Measurements from ENCODE around the gene ABCA13. TPM values are rescaled to one million over a fixed set of nuclear protein-coding genes. Genes with fewer than 3 reads are reported as not detected.

The ABCA13 gene
- total and polyA plus RNA-seq, 2 experiments from 2014 or later: 0.11 TPM; not detected in 1

DNA sequence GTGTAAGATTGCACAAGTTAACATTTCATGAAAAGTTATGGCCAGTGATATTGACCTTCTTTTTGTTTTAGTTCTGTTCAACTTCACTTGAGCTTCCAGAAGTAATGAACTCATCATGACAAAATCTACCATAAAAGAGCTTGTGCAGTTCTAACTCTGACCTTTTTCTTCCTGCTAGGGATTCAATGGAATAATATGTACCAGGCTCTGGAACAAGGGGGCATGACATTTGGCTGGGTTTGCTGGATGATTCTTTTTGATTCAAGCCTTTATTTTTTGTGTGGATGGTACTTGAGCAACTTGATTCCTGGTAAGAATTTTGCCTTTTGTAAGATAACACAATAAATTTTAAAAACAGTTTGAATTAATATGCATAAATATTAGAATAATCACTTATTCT lies 205.0 kb downstream of the ABCA13 start:
- no peaks in the 10 kb centered on the region; the same call in 1 of the 2 replicates for H3K27me3 ChIP-seq (replicated peaks; ENCODE audit: insufficient read depth)
- H3F3A ChIP-seq (ENCODE audit: insufficient read depth): no peaks in the 10 kb centered on the region
- no peaks in the 10 kb centered on the region for H3K79me2 ChIP-seq (ENCODE audit: insufficient read depth)
- no peaks in the 10 kb centered on the region for H3K36me3 ChIP-seq (ENCODE audit: low read depth)
- no peaks in the 10 kb centered on the region for H4K20me1 ChIP-seq (ENCODE audit: insufficient read depth)
- DNase-seq: no peak
- no peak overlapping the region for H3K9ac ChIP-seq
- no peak overlapping the region for H3K27ac ChIP-seq
- in situ Hi-C loops (cut with MboI): no loop called here
- TF ChIP-seq EZH2 (IDR thresholded peaks at IDR 0.05; ENCODE audit: insufficient read depth, poor library complexity, severe bottlenecking) (no peak), EZH2phosphoT487 (IDR thresholded peaks at IDR 0.05; ENCODE audit: insufficient read depth, low read depth) (no peak)
- no peak overlapping the region for H2AFZ ChIP-seq
- H3K4me1 ChIP-seq (ENCODE audit: insufficient read depth): no peaks in the 10 kb centered on the region
- H3K4me3 ChIP-seq: no peak overlapping the region
- H3K9me2 ChIP-seq (ENCODE audit: insufficient read depth): no peaks in the 10 kb centered on the region
- H3K9me3 ChIP-seq (ENCODE audit: low read depth): no peaks in the 10 kb centered on the region
- no peak overlapping the region for H3K4me2 ChIP-seq (ENCODE audit: unreplicated experiment)

- no peaks in the 10 kb centered on the region for H3K27me3 ChIP-seq (replicated peaks; ENCODE audit: insufficient read depth)
- WGBS, 2 experiments (ENCODE audit: low coverage in 1 of 2, low lambda C conversion rate in 2 of 2, missing lambda C conversion rate in 2 of 2): 20 to 40% methylated on average over 1 of the region's 1 CpG
- no peaks in the 10 kb centered on the region for H3K4me1 ChIP-seq (ENCODE audit: insufficient read depth)
- no peaks in the 10 kb centered on the region for H3K9me2 ChIP-seq (ENCODE audit: insufficient read depth)
- H3K9ac ChIP-seq: no peak overlapping the region
- no peak for DNase-seq
- H2AFZ ChIP-seq: no peak overlapping the region
- H4K20me1 ChIP-seq (ENCODE audit: insufficient read depth): no peaks in the 10 kb centered on the region
- H3F3A ChIP-seq (ENCODE audit: insufficient read depth): no peaks in the 10 kb centered on the region
- no peaks in the 10 kb centered on the region for H3K9me3 ChIP-seq (ENCODE audit: low read depth)
- H3K27ac ChIP-seq: no peak overlapping the region
- in situ Hi-C loops (cut with MboI): no loop called here
- H3K4me3 ChIP-seq: no peak overlapping the region
- TF ChIP-seq EZH2phosphoT487 (IDR thresholded peaks at IDR 0.05; ENCODE audit: insufficient read depth, low read depth) (no peak), EZH2 (IDR thresholded peaks at IDR 0.05; ENCODE audit: insufficient read depth, poor library complexity, severe bottlenecking) (no peak)
- H3K79me2 ChIP-seq (ENCODE audit: insufficient read depth): no peaks in the 10 kb centered on the region
- no peak overlapping the region for H3K4me2 ChIP-seq (ENCODE audit: unreplicated experiment)
- no peaks in the 10 kb centered on the region for H3K36me3 ChIP-seq (ENCODE audit: low read depth)
Observed at GRCh38 chr7:48380921-48381320, 209.7 kb downstream of the ABCA13 start.

DNA sequence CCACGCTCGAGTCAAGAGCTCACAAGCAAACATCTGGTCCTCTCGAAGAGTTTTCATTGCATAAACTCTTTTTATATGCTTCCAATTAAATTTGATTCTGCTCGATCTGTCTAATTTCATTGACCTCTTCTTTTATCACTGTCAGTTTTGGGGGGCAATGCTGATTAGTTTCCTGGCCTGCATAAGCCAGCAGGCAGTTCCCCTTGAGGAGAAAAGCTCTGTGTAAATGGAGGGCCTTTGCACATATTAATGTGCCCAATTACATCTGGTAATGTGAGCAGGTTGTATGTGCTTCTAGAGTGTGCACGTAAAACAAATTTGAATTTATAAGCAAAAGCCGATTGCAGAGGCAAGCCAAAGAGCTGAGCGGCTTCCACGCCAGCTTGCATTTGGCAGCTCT lies 210.3 kb downstream of the ABCA13 start:
- Histone ChIP-seq H2AFZ (no peak overlapping the region), H3F3A (ENCODE audit: insufficient read depth) (no peaks in the 10 kb centered on the region), H3K9ac (no peak overlapping the region), H3K36me3 (ENCODE audit: low read depth) (no peaks in the 10 kb centered on the region), H3K79me2 (ENCODE audit: insufficient read depth) (no peaks in the 10 kb centered on the region), H3K9me3 (ENCODE audit: low read depth) (no peaks in the 10 kb centered on the region), H3K9me2 (ENCODE audit: insufficient read depth) (no peaks in the 10 kb centered on the region), H4K20me1 (ENCODE audit: insufficient read depth) (no peaks in the 10 kb centered on the region), H3K27me3 (replicated peaks; ENCODE audit: insufficient read depth) (no peaks in the 10 kb centered on the region), H3K27ac (no peak overlapping the region), H3K4me1 (ENCODE audit: insufficient read depth) (no peaks in the 10 kb centered on the region), H3K4me2 (ENCODE audit: unreplicated experiment) (no peak overlapping the region), H3K4me3 (no peak overlapping the region)
- TF ChIP-seq EZH2 (IDR thresholded peaks at IDR 0.05; ENCODE audit: insufficient read depth, poor library complexity, severe bottlenecking): no peak
- no peak for DNase-seq
- 33 to 40% methylated on average over 8 of the region's 8 CpGs for WGBS, 2 experiments (ENCODE audit: low coverage in 1 of 2, low lambda C conversion rate in 2 of 2, missing lambda C conversion rate in 2 of 2)
- in situ Hi-C loops (cut with MboI): no loop called here

- Histone ChIP-seq H3K79me2 (ENCODE audit: insufficient read depth) (no peaks in the 10 kb centered on the region), H3K4me2 (ENCODE audit: unreplicated experiment) (no peak overlapping the region), H3K9ac (no peak overlapping the region), H3K36me3 (ENCODE audit: low read depth) (no peaks in the 10 kb centered on the region), H2AFZ (no peak overlapping the region), H3K9me3 (ENCODE audit: low read depth) (no peaks in the 10 kb centered on the region), H3K27ac (no peak overlapping the region), H3F3A (ENCODE audit: insufficient read depth) (no peaks in the 10 kb centered on the region), H4K20me1 (ENCODE audit: insufficient read depth) (no peaks in the 10 kb centered on the region), H3K27me3 (replicated peaks; ENCODE audit: insufficient read depth) (no peaks in the 10 kb centered on the region), H3K4me3 (no peak overlapping the region), H3K9me2 (ENCODE audit: insufficient read depth) (no peaks in the 10 kb centered on the region), H3K4me1 (ENCODE audit: insufficient read depth) (no peaks in the 10 kb centered on the region)
- TF ChIP-seq EZH2 (IDR thresholded peaks at IDR 0.05; ENCODE audit: insufficient read depth, poor library complexity, severe bottlenecking) (no peak), EZH2phosphoT487 (IDR thresholded peaks at IDR 0.05; ENCODE audit: insufficient read depth, low read depth) (no peak)
- no peak for DNase-seq
- in situ Hi-C loops (cut with MboI): no loop called here
- 39% methylated on average over 6 of the region's 6 CpGs for WGBS, 2 experiments (ENCODE audit: low coverage in 1 of 2, low lambda C conversion rate in 2 of 2, missing lambda C conversion rate in 2 of 2)
Observed at GRCh38 chr7:48384180-48384752, 213.0 kb downstream of the ABCA13 start.

DNA sequence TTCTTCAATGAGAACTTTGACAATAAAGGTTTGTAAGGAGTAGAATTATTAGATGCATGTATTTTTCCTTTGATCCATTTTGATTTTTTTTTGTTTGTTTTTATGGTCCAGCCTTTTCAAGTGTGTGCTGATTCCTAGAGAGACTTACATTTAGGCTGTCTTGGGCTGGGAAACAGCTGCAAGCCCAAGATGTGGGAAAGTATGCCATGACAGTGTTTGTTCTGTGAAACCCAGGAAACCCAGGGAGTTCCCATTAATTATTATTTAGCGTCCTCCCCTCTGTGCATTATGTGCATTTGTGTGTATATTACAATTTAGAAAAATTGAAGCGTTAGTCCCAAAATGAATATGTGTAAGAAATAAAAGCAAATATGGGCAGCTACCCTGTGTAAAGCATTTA lies 216.7 kb downstream of the ABCA13 start:
- Histone ChIP-seq H3K4me2 (ENCODE audit: unreplicated experiment) (no peak overlapping the region), H3F3A (ENCODE audit: insufficient read depth) (no peaks in the 10 kb centered on the region), H3K4me1 (ENCODE audit: insufficient read depth) (no peaks in the 10 kb centered on the region), H3K4me3 (no peak overlapping the region), H3K9ac (no peak overlapping the region), H3K36me3 (ENCODE audit: low read depth) (no peaks in the 10 kb centered on the region), H3K9me2 (ENCODE audit: insufficient read depth) (no peaks in the 10 kb centered on the region), H3K27ac (no peak overlapping the region), H3K27me3 (replicated peaks; ENCODE audit: insufficient read depth) (no peaks in the 10 kb centered on the region), H2AFZ (no peak overlapping the region), H3K79me2 (ENCODE audit: insufficient read depth) (no peaks in the 10 kb centered on the region), H4K20me1 (ENCODE audit: insufficient read depth) (no peaks in the 10 kb centered on the region), H3K9me3 (ENCODE audit: low read depth) (no peaks in the 10 kb centered on the region)
- in situ Hi-C loops (cut with MboI): no loop called here
- no peak for DNase-seq
- WGBS, 2 experiments (ENCODE audit: low coverage in 1 of 2, low lambda C conversion rate in 2 of 2, missing lambda C conversion rate in 2 of 2): 35 to 37% methylated on average over 2 of the region's 2 CpGs
- TF ChIP-seq EZH2 (IDR thresholded peaks at IDR 0.05; ENCODE audit: insufficient read depth, poor library complexity, severe bottlenecking) (no peak), EZH2phosphoT487 (IDR thresholded peaks at IDR 0.05; ENCODE audit: insufficient read depth, low read depth) (no peak)

Data from GM23248 (cell line).